Neural cell (in vitro differentiated cells): ENCODE data around the gene ANGEL2. TPM values are rescaled to one million over a fixed set of nuclear protein-coding genes. Genes with fewer than 3 reads are reported as not detected.
A peak's percentile ranks its signal among the peaks of the same experiment; 100 is the strongest.

Source experiments
- H2AFZ ChIP-seq: fragments of 200-600, 300-800 bp; sonication (generic), shearing (Covaris generic); 2 replicates; pipeline ENCODE4 v1.6.0; 2014; ENCODE audit warnings: low read depth, mild to moderate bottlenecking, antibody characterized with exemption, low read length, moderate library complexity
- H3F3A ChIP-seq: fragments of 200-600 bp; shearing (Covaris generic); 2 replicates; pipeline ENCODE4 v1.6.1; 2016; ENCODE audit warnings: mild to moderate bottlenecking, moderate library complexity, mixed read lengths, antibody characterized with exemption, low read length; ENCODE audit not compliant: insufficient read depth, poor library complexity, severe bottlenecking
- H3K27ac ChIP-seq: fragments of 200-600, 300-800 bp; sonication (generic), shearing (Covaris generic); 2 replicates; pipeline ENCODE4 v1.5.1; 2014; ENCODE audit warnings: mild to moderate bottlenecking, low read length, moderate library complexity
- H3K27me3 ChIP-seq: fragments of 300-800, 200-600 bp; sonication (generic), shearing (Covaris generic); 2 replicates; pipeline ENCODE4 v1.6.0; 2014; ENCODE audit warnings: mild to moderate bottlenecking, low read depth, low read length, moderate library complexity; ENCODE audit not compliant: insufficient read depth
- H3K36me3 ChIP-seq: fragments of 300-800, 200-600 bp; sonication (generic), shearing (Covaris generic); 2 replicates; pipeline ENCODE4 v1.5.1; 2014; ENCODE audit warnings: mild to moderate bottlenecking, antibody characterized with exemption, low read length, moderate library complexity; ENCODE audit not compliant: insufficient read depth
- H3K4me2 ChIP-seq: fragments of 300-800, 200-600 bp; sonication (generic), shearing (Covaris generic); 2 replicates; pipeline ENCODE4 v1.6.0; 2014; ENCODE audit warnings: mild to moderate bottlenecking, low read length
- H3K4me3 ChIP-seq: fragments of 300-800, 200-600 bp; sonication (generic), shearing (Covaris generic); 2 replicates; pipeline ENCODE4 v1.5.1; 2014; ENCODE audit warnings: mild to moderate bottlenecking, low read length, moderate library complexity
- H3K79me2 ChIP-seq: fragments of 200-600 bp; shearing (Covaris generic); replicated peaks from 2 replicates; pipeline ENCODE4 v1.6.0; 2014; ENCODE audit warnings: mild to moderate bottlenecking, low read length, moderate library complexity; ENCODE audit not compliant: insufficient read depth
- H3K9ac ChIP-seq: fragments of 300-800, 200-600 bp; sonication (generic), shearing (Covaris generic); 2 replicates; pipeline ENCODE4 v1.6.1; 2016; ENCODE audit warnings: mild to moderate bottlenecking, low read length, mixed read lengths
- H3K9me2 ChIP-seq: fragments of 200-600 bp; shearing (Covaris generic); 2 replicates; pipeline ENCODE4 v1.6.1; 2016; ENCODE audit warnings: mild to moderate bottlenecking, low read length, mixed read lengths; ENCODE audit not compliant: insufficient read depth
- H3K9me3 ChIP-seq: fragments of 200-600, 300-800 bp; sonication (generic), shearing (Covaris generic); 2 replicates; pipeline ENCODE4 v1.6.1; 2016; ENCODE audit warnings: mild to moderate bottlenecking, mixed run types, low read length, moderate library complexity, mixed read lengths
- H4K20me1 ChIP-seq: fragments of 200-600 bp; shearing (Covaris generic); 2 replicates; pipeline ENCODE4 v1.6.1; 2016; ENCODE audit warnings: mild to moderate bottlenecking, mixed run types; ENCODE audit not compliant: insufficient read depth
- EP300 ChIP-seq: fragments of 450-650 bp; conservative IDR thresholded peaks from 2 replicates; pipeline ENCODE4 v1.6.1; 2014; ENCODE audit warnings: antibody characterized with exemption, mild to moderate bottlenecking, moderate library complexity; ENCODE audit not compliant: poor library complexity, severe bottlenecking
- EZH2 ChIP-seq: fragments of 200-600, 300-800 bp; shearing (Covaris generic), sonication (generic); IDR thresholded peaks from 2 replicates; pipeline ENCODE4 v1.6.1; 2014; ENCODE audit warnings: antibody characterized with exemption, low read length, borderline replicate concordance, mild to moderate bottlenecking; ENCODE audit not compliant: insufficient read depth, poor library complexity, severe bottlenecking
- MXI1 ChIP-seq: fragments of 450-650 bp; conservative IDR thresholded peaks from 2 replicates; pipeline ENCODE4 v1.6.1; 2014; ENCODE audit warnings: antibody characterized with exemption, mild to moderate bottlenecking; ENCODE audit not compliant: poor library complexity, severe bottlenecking
- POLR2AphosphoS5 ChIP-seq: IDR thresholded peaks from 2 replicates; pipeline ENCODE4 v1.6.1; 2012
- RAD21 ChIP-seq: fragments of 450-650 bp; conservative IDR thresholded peaks from 2 replicates; pipeline ENCODE4 v1.6.1; 2014; ENCODE audit warnings: antibody characterized with exemption, mild to moderate bottlenecking, moderate library complexity
- SMC3 ChIP-seq: fragments of 450-650 bp; conservative IDR thresholded peaks from 2 replicates; pipeline ENCODE4 v1.6.1; 2014; ENCODE audit warnings: antibody characterized with exemption, mild to moderate bottlenecking, moderate library complexity; ENCODE audit not compliant: poor library complexity
- TAF1 ChIP-seq: IDR thresholded peaks from 2 replicates; pipeline ENCODE4 v1.6.1; 2012; ENCODE audit warnings: low read depth
- polyA plus RNA-seq: library from polyadenylated mRNA; depleted of rRNA; stranded (reverse); fragments of >200 nt; gene quantifications from 2 replicates; pipeline ENCODE4 v1.2.3, GENCODE V29; 2014
- TF ChIP-seq, protein P1 (sequence below): fragments of 450-650 bp; IDR thresholded peaks from 2 replicates; pipeline ENCODE4 v1.5.1; 2014; ENCODE audit warnings: antibody characterized with exemption, mild to moderate bottlenecking, moderate library complexity; ENCODE audit not compliant: poor library complexity, severe bottlenecking
- TF ChIP-seq, protein P2 (sequence below): IDR thresholded peaks from 2 replicates; pipeline ENCODE4 v1.6.1; 2012; ENCODE audit warnings: borderline replicate concordance

Gene ANGEL2
- polyA plus RNA-seq, 1 donor from 2014 or later: 58.7 TPM

DNA sequence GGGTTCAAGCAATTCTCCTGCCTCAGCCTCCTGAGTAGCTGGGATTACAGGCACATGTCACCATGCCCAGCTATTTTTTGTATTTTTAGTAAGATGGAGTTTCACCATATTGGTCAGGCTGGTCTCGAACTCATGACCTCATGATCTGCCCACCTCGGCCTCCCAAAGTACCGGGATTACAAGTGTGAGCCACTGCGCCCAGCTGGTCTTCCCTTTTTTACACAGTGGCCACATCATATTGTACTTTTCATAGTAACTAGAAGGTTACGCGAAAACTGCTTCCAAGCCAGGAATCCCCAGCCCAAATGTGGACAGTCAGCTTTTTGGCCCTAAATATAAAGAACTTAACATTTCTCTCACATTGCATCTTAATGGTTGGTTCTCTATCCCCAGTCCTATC lies 61.2 kb downstream of the ANGEL2 start:
- H2AFZ ChIP-seq: no peak overlapping the region
- no peaks in the 10 kb centered on the region for H3K9me2 ChIP-seq
- H3K9me3 ChIP-seq: no peaks in the 10 kb centered on the region
- no peak overlapping the region for H3K4me2 ChIP-seq
- peaks cover 3% of the 10 kb centered on the region for H3K27me3 ChIP-seq
- peaks cover 22% of the 10 kb centered on the region for H3K79me2 ChIP-seq
- H3F3A ChIP-seq: peaks cover 3% of the 10 kb centered on the region
- H3K4me3 ChIP-seq: no peak overlapping the region
- TF ChIP-seq RAD21 (no peak), POLR2AphosphoS5 (no peak), TAF1 (no peak), MXI1 (no peak), EP300 (no peak), SMC3 (no peak), EZH2 (no peak)
- TF ChIP-seq, protein P1, sequence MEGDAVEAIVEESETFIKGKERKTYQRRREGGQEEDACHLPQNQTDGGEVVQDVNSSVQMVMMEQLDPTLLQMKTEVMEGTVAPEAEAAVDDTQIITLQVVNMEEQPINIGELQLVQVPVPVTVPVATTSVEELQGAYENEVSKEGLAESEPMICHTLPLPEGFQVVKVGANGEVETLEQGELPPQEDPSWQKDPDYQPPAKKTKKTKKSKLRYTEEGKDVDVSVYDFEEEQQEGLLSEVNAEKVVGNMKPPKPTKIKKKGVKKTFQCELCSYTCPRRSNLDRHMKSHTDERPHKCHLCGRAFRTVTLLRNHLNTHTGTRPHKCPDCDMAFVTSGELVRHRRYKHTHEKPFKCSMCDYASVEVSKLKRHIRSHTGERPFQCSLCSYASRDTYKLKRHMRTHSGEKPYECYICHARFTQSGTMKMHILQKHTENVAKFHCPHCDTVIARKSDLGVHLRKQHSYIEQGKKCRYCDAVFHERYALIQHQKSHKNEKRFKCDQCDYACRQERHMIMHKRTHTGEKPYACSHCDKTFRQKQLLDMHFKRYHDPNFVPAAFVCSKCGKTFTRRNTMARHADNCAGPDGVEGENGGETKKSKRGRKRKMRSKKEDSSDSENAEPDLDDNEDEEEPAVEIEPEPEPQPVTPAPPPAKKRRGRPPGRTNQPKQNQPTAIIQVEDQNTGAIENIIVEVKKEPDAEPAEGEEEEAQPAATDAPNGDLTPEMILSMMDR: no peak
- TF ChIP-seq, protein P2, sequence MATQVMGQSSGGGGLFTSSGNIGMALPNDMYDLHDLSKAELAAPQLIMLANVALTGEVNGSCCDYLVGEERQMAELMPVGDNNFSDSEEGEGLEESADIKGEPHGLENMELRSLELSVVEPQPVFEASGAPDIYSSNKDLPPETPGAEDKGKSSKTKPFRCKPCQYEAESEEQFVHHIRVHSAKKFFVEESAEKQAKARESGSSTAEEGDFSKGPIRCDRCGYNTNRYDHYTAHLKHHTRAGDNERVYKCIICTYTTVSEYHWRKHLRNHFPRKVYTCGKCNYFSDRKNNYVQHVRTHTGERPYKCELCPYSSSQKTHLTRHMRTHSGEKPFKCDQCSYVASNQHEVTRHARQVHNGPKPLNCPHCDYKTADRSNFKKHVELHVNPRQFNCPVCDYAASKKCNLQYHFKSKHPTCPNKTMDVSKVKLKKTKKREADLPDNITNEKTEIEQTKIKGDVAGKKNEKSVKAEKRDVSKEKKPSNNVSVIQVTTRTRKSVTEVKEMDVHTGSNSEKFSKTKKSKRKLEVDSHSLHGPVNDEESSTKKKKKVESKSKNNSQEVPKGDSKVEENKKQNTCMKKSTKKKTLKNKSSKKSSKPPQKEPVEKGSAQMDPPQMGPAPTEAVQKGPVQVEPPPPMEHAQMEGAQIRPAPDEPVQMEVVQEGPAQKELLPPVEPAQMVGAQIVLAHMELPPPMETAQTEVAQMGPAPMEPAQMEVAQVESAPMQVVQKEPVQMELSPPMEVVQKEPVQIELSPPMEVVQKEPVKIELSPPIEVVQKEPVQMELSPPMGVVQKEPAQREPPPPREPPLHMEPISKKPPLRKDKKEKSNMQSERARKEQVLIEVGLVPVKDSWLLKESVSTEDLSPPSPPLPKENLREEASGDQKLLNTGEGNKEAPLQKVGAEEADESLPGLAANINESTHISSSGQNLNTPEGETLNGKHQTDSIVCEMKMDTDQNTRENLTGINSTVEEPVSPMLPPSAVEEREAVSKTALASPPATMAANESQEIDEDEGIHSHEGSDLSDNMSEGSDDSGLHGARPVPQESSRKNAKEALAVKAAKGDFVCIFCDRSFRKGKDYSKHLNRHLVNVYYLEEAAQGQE: no peak
- peaks cover 12% of the 10 kb centered on the region for H3K36me3 ChIP-seq
- H4K20me1 ChIP-seq: no peaks in the 10 kb centered on the region
- no peak overlapping the region for H3K9ac ChIP-seq
- no peak overlapping the region for H3K27ac ChIP-seq

DNA sequence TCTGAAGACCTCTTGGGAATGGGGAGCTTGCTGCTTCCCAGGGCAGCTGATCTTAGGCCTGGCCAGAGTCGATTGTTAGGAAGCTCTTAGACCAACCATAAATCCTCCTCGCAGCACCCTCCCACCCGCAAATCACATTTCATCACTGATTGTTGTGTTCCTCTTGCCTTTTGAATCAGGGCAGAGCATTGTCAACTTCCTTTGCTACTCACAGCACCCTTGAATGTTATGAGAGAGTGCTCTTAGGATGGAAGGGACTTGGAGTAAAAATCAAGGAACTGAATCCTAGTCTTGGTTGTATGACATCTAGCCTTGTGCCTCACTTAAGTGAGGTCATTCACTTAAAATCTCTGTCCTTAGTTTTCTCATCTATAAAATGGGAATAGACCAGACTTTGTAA lies 62.3 kb downstream of the ANGEL2 start:
- Histone ChIP-seq H3K36me3 (peaks cover 12% of the 10 kb centered on the region), H2AFZ (no peak overlapping the region), H3F3A (peaks cover 3% of the 10 kb centered on the region), H3K9me2 (no peaks in the 10 kb centered on the region), H3K27ac (no peak overlapping the region), H3K27me3 (peaks cover 5% of the 10 kb centered on the region), H3K4me2 (no peak overlapping the region), H3K9ac (no peak overlapping the region), H3K79me2 (peaks cover 22% of the 10 kb centered on the region), H3K9me3 (no peaks in the 10 kb centered on the region), H3K4me3 (peak overlapping the region; percentile 94), H4K20me1 (no peaks in the 10 kb centered on the region)
- TF ChIP-seq RAD21 (no peak), EP300 (no peak), SMC3 (no peak), MXI1 (no peak), EZH2 (no peak), TAF1 (no peak), POLR2AphosphoS5 (no peak)
- TF ChIP-seq, protein P1: no peak
- TF ChIP-seq, protein P2: no peak
